GM12878 (cell line): Measurements from ENCODE around the gene CTXND2.

Source experiments
- CREM ChIP-seq: IDR thresholded peaks from 2 replicates; pipeline ENCODE4 v1.6.1; 2014; ENCODE audit warnings: antibody characterized with exemption, low read depth
- CTCF ChIP-seq, 3 experiments: IDR thresholded peaks in 2 of 3; conservative IDR thresholded peaks in 1 of 3; 2 replicates each; pipeline ENCODE4 v1.5.1; 2011; ENCODE audit warnings: low read depth in 3 of 3, low read length in 3 of 3, mild to moderate bottlenecking in 3 of 3, control low read depth in 2 of 3, moderate library complexity in 2 of 3, inconsistent platforms in 1 of 3, mixed read lengths in 1 of 3; ENCODE audit not compliant: control insufficient read depth in 2 of 3, insufficient read depth in 1 of 3; ENCODE audit errors: extremely low read depth in 1 of 3
- KAT2A ChIP-seq: conservative IDR thresholded peaks from 2 replicates; pipeline ENCODE4 v1.6.1; 2011; ENCODE audit warnings: low read depth, low read length; ENCODE audit not compliant: control insufficient read depth
- POLR2A ChIP-seq: IDR thresholded peaks from 2 replicates; pipeline ENCODE4 v1.6.1; 2011; ENCODE audit warnings: low read depth, mild to moderate bottlenecking, low read length
- POLR2AphosphoS2 ChIP-seq: IDR thresholded peaks from 2 replicates; pipeline ENCODE4 v1.6.1; 2011; ENCODE audit warnings: low read depth, mild to moderate bottlenecking, low read length, improper control_type of control experiment, moderate library complexity
- RELA ChIP-seq: fragments of 450-650 bp; IDR thresholded peaks from 2 replicates; pipeline ENCODE4 v1.8.0; 2014; ENCODE audit warnings: borderline replicate concordance; ENCODE audit not compliant: partially characterized antibody
- TBL1XR1 ChIP-seq: IDR thresholded peaks from 2 replicates; pipeline ENCODE4 v1.6.1; 2012; ENCODE audit warnings: low read depth, low read length, improper control_type of control experiment
- TF ChIP-seq, protein P1 (sequence below): IDR thresholded peaks from 2 replicates; pipeline ENCODE4 v1.6.1; 2012; ENCODE audit warnings: low read depth, low read length, improper control_type of control experiment

DNA sequence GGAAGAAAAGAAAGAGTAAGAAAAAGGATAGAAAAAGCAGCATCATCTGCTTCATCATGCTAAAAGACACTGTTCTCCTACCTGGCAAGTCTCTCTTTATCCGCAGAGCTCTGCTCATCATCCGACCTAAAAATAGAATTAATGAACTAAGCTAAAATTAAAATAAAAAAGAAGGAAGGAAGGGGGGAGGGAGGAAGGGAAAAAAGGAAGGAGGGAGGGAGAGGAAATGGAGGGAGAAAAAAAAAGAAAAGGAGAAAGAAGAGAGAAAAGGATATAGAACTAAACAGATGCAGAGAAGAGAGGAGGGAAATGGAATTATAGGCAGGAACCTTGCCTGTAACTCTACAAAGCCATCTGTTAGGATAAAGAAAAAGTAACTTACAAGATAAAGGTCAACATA, 44.6 kb upstream of the CTXND2 start:
- TF ChIP-seq, protein P1, sequence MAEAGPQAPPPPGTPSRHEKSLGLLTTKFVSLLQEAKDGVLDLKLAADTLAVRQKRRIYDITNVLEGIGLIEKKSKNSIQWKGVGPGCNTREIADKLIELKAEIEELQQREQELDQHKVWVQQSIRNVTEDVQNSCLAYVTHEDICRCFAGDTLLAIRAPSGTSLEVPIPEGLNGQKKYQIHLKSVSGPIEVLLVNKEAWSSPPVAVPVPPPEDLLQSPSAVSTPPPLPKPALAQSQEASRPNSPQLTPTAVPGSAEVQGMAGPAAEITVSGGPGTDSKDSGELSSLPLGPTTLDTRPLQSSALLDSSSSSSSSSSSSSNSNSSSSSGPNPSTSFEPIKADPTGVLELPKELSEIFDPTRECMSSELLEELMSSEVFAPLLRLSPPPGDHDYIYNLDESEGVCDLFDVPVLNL = no peak
- no peak for TF ChIP-seq RELA
- TF ChIP-seq CTCF (IDR thresholded peaks at IDR 0.05 in 2 of 3, conservative IDR thresholded peaks at IDR 0.05 in 1 of 3; ENCODE audit: control insufficient read depth in 2 of 3, extremely low read depth in 1 of 3, insufficient read depth in 1 of 3, low read depth in 3 of 3, low read length in 3 of 3) = no peak
- no peak for TF ChIP-seq CREM
- no peak for TF ChIP-seq KAT2A
- no peak for TF ChIP-seq TBL1XR1
- no peak for TF ChIP-seq POLR2AphosphoS2
- no peak for TF ChIP-seq POLR2A
